ENCODE results near the gene KCNJ5.

The KCNJ5 gene

DNA sequence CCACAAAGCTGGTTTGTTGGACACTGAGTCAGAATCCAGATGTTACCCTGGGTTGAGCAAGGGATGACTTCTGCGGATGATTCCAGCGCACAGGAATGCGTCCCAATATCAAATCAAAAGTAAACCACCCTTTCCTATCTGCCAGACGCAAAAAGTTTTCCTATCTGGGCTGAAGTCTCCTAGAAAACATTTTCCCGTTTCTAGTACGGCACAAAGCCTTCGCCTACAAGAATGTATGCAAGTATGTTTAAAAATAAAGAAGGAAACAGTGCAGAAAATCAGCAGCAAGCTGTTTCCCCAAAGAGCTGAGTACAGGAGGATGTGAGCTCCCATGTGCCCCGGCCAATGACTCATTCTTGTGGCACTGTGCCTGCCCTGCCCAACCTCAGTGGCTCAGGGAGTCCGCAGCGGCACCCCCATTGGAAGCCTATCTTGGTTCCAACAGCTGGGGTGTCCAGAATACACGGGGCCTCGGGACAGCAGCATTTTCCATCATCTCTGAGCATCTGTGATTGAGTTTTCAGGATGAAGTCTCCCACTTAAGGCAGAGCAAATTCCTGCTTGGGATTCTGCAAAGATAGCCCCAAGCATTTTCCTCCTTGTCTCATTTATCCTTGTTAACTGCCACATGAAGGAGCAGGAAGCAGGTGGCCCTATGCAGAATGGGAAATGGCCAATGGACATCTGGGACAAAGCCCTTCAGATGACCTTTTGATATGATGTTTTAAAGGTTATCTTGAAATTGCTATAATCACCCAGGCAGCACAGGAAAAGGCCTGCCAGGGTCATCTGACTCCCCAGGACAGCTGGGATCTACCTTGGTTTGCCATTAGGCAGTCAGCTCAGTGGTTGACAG lies 17.5 kb downstream of the KCNJ5 start:
- Histone ChIP-seq H3K9me3 (ENCODE audit: low read length) (no peaks in the 10 kb centered on the region), H3F3A (ENCODE audit: insufficient read depth, low read length) (no peaks in the 10 kb centered on the region), H2AFZ (ENCODE audit: low read length) (no peak overlapping the region), H3K27me3 (ENCODE audit: insufficient read depth, low read length) (no peaks in the 10 kb centered on the region), H3K4me3 (ENCODE audit: low read depth, low read length, poor library complexity, severe bottlenecking) (no peak overlapping the region), H3K9ac (ENCODE audit: low read length) (no peak overlapping the region), H3K4me2 (ENCODE audit: low read length) (no peak overlapping the region), H3K79me2 (ENCODE audit: insufficient read depth, low read length) (no peaks in the 10 kb centered on the region), H3K4me1 (ENCODE audit: insufficient read depth, low read length, severe bottlenecking) (no peaks in the 10 kb centered on the region), H3K36me3 (ENCODE audit: insufficient read depth, low read length) (no peaks in the 10 kb centered on the region), H3K27ac (ENCODE audit: low read depth, low read length, poor library complexity, severe bottlenecking) (no peak overlapping the region), H3K9me2 (ENCODE audit: low read depth, low read length) (no peaks in the 10 kb centered on the region), H4K20me1 (ENCODE audit: insufficient read depth, low read length) (no peaks in the 10 kb centered on the region)
- no peak for TF ChIP-seq EZH2 (IDR thresholded peaks at IDR 0.05; ENCODE audit: borderline replicate concordance, low read length)
- TF ChIP-seq, protein P1, sequence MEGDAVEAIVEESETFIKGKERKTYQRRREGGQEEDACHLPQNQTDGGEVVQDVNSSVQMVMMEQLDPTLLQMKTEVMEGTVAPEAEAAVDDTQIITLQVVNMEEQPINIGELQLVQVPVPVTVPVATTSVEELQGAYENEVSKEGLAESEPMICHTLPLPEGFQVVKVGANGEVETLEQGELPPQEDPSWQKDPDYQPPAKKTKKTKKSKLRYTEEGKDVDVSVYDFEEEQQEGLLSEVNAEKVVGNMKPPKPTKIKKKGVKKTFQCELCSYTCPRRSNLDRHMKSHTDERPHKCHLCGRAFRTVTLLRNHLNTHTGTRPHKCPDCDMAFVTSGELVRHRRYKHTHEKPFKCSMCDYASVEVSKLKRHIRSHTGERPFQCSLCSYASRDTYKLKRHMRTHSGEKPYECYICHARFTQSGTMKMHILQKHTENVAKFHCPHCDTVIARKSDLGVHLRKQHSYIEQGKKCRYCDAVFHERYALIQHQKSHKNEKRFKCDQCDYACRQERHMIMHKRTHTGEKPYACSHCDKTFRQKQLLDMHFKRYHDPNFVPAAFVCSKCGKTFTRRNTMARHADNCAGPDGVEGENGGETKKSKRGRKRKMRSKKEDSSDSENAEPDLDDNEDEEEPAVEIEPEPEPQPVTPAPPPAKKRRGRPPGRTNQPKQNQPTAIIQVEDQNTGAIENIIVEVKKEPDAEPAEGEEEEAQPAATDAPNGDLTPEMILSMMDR (IDR thresholded peaks at IDR 0.05; ENCODE audit: low read length), result no peak

DNA sequence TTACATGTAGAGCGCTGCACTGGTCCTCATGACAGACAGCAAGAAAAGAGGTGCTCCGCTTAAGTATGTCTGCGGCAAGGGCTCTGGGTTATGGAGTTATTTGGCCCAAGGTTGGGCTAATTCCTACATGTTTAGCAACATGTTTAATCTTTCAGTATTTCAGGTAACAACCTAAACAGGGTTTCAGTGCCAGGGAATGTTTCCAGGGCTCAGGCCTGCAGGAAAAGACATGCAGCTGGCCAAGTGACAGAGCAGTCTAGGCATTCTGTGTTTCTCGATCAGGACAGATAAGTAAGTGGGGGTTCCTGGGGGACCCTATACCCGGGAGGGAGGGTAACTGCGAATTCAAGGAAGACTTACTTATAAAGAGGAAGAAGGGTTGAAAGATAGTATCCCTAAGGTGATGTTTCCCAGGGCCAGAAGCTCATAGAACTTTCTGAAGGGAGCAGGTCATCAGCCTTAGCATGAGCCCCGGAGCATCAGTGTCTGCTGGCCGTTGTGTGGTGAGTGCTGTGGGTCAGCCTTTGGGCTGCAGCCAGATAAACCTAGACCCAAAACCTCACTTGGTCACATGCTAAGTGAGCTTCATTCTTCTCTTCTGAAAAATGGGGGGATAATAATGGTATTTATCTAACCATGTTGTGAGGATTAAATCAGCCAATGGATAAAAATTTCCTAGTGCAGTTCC lies 18.4 kb downstream of the KCNJ5 start:
- no peaks in the 10 kb centered on the region for H3K79me2 ChIP-seq (ENCODE audit: insufficient read depth, low read length)
- no peaks in the 10 kb centered on the region for H3K4me1 ChIP-seq (ENCODE audit: insufficient read depth, low read length, severe bottlenecking)
- H3K4me2 ChIP-seq (ENCODE audit: low read length), result no peak overlapping the region
- no peak overlapping the region for H3K27ac ChIP-seq (ENCODE audit: low read depth, low read length, poor library complexity, severe bottlenecking)
- H3K4me3 ChIP-seq (ENCODE audit: low read depth, low read length, poor library complexity, severe bottlenecking), result no peak overlapping the region
- no peak overlapping the region for H3K9ac ChIP-seq (ENCODE audit: low read length)
- no peaks in the 10 kb centered on the region for H3K36me3 ChIP-seq (ENCODE audit: insufficient read depth, low read length)
- no peaks in the 10 kb centered on the region for H3F3A ChIP-seq (ENCODE audit: insufficient read depth, low read length)
- H3K9me3 ChIP-seq (ENCODE audit: low read length), result no peaks in the 10 kb centered on the region
- no peak overlapping the region for H2AFZ ChIP-seq (ENCODE audit: low read length)
- H4K20me1 ChIP-seq (ENCODE audit: insufficient read depth, low read length), result no peaks in the 10 kb centered on the region
- no peaks in the 10 kb centered on the region for H3K27me3 ChIP-seq (ENCODE audit: insufficient read depth, low read length)
- no peak for TF ChIP-seq EZH2 (IDR thresholded peaks at IDR 0.05; ENCODE audit: borderline replicate concordance, low read length)
- TF ChIP-seq, protein P1 (IDR thresholded peaks at IDR 0.05; ENCODE audit: low read length), result no peak
- H3K9me2 ChIP-seq (ENCODE audit: low read depth, low read length), result no peaks in the 10 kb centered on the region

DNA sequence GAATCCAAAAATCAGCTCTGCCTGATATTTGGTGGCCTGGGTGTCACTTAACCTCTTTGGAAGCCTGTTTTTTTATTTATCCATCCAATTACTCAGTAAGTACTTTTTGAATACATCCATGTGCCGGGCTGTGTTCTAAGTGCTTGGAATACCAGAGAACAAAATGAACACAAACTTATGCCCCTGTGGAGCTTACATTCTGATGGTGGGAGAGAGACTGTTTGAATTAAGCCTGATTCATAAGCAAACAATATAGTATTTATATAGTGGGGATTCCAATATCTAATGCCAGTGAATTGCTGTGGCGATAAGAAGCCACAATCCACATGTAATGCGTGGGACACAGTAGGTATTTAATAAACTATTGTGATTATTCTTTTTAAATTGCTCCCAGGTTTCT lies 19.4 kb downstream of the KCNJ5 start:
- no peaks in the 10 kb centered on the region for H4K20me1 ChIP-seq (ENCODE audit: insufficient read depth, low read length)
- H3K36me3 ChIP-seq (ENCODE audit: insufficient read depth, low read length), result no peaks in the 10 kb centered on the region

More for the DNA sequence above, 19.4 kb downstream of the KCNJ5 start:
- H3K9me3 ChIP-seq (ENCODE audit: low read length), result no peaks in the 10 kb centered on the region
- no peak overlapping the region for H3K4me2 ChIP-seq (ENCODE audit: low read length)
- no peak for TF ChIP-seq EZH2 (IDR thresholded peaks at IDR 0.05; ENCODE audit: borderline replicate concordance, low read length)
- TF ChIP-seq, protein P1 (IDR thresholded peaks at IDR 0.05; ENCODE audit: low read length), result no peak
- no peak overlapping the region for H2AFZ ChIP-seq (ENCODE audit: low read length)
- H3K27ac ChIP-seq (ENCODE audit: low read depth, low read length, poor library complexity, severe bottlenecking), result no peak overlapping the region
- no peak overlapping the region for H3K9ac ChIP-seq (ENCODE audit: low read length)
- H3K4me3 ChIP-seq (ENCODE audit: low read depth, low read length, poor library complexity, severe bottlenecking), result no peak overlapping the region
- no peaks in the 10 kb centered on the region for H3K27me3 ChIP-seq (ENCODE audit: insufficient read depth, low read length)
- H3K79me2 ChIP-seq (ENCODE audit: insufficient read depth, low read length), result no peaks in the 10 kb centered on the region
- H3F3A ChIP-seq (ENCODE audit: insufficient read depth, low read length), result no peaks in the 10 kb centered on the region
- no peaks in the 10 kb centered on the region for H3K4me1 ChIP-seq (ENCODE audit: insufficient read depth, low read length, severe bottlenecking)
- no peaks in the 10 kb centered on the region for H3K9me2 ChIP-seq (ENCODE audit: low read depth, low read length)
